ENCODE data around the gene CYB5D1.
"Not testable (repeated sequence)": the region's sequence is repeated elsewhere in the genome, so short reads cannot be mapped to it uniquely, and the experiment has no call there.

The CYB5D1 gene, protein sequence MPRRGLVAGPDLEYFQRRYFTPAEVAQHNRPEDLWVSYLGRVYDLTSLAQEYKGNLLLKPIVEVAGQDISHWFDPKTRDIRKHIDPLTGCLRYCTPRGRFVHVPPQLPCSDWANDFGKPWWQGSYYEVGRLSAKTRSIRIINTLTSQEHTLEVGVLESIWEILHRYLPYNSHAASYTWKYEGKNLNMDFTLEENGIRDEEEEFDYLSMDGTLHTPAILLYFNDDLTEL

GRCh38 chr17:7857713-7858521, at the start of gene CYB5D1:
Gene CYB5D1, plus strand, starts transcription at chr17:7858003. Its CDS starts 132 bp downstream, at chr17:7858135.
- DNase-seq = peak; percentile 91

- no peak for DNase-seq
Measured at GRCh38 chr17:7809086-7809790, 48.6 kb upstream of the CYB5D1 start.

DNA sequence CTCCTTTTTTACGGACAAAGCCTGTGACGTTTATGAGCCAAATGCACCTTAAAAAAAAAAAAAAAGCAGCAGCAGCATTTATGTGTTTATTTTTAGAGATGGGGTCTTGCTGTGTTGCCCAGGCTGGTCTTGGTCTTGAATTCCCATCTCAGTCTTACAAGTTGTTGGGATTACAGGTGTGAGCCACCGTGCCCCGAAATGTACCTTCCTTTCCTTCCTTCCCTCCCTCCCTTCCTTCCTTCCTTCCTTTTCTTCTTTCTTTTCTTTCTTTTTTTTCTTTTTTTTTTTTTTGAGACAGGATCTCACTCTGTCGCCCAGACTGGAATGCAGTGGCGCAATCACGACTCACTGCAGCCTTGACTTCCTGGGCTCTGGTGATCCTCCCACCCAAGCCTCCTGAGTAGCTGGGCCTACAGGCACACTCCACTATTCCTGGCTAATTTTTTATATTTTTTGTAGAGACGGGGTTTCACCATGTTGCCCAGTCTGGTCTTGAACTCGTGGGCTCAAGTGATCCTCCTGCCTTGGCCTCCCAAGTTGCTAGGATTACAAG, 47.9 kb upstream of the CYB5D1 start:
- not testable (repeated sequence) for DNase-seq

- no peak for DNase-seq
Measured at GRCh38 chr17:7811251-7811650, 46.6 kb upstream of the CYB5D1 start.

- no peak for DNase-seq
Measured at GRCh38 chr17:7814969-7815368, 42.8 kb upstream of the CYB5D1 start.

DNA sequence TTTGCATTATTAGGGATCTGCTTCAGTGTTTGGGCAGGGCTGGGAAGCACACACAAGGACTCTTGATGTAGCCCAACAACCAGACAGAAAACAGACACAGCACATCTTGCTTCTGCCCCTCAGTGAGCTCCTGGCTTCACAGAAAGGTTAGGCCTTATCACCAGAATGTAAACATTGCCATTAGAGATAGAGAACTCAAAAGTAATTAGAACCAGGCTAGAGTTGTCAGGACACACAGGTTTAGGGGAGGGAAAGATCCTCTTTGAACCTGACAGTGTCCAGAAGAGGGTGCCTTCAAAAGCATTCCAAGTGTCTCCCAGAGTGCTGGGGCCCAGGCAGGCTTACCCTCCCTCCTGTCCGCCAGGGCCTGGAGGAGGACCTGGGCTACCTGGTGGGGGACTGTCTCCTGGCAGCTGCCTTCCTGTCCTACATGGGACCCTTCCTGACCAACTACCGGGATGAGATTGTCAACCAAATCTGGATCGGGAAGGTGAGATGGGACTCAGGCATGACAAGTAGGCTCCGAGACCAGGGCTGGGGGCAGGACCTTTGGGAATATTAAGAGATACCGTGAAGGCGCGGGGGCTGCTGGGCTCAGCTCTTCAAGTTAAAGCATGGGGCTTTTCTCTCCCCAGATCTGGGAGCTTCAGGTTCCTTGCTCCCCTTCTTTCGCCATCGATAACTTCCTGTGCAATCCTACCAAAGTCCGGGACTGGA, 40.7 kb upstream of the CYB5D1 start:
- DNase-seq = no peak

- no peak for DNase-seq
Measured at GRCh38 chr17:7817643-7817964, 40.2 kb upstream of the CYB5D1 start.

DNA sequence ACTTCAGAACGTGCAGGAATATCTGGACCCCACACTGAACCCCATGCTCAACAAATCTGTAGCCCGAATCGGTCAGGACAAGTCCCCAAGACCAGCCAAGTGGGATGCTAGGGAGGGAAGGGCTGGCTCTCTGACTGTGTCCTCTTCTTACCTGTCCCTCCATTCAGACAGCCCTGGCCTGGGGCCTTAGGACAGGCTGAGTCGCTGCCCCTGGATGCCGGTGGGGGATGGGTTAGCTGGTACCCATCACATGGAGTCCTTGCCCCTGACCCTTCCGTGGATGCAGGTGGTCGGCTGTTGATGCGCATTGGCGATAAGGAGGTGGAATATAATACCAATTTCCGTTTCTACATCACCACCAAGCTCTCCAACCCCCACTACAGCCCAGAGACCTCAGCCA, 39.8 kb upstream of the CYB5D1 start:
- DNase-seq = no peak

- DNase-seq = no peak
Measured at GRCh38 chr17:7818746-7819645, 38.8 kb upstream of the CYB5D1 start.

DNA sequence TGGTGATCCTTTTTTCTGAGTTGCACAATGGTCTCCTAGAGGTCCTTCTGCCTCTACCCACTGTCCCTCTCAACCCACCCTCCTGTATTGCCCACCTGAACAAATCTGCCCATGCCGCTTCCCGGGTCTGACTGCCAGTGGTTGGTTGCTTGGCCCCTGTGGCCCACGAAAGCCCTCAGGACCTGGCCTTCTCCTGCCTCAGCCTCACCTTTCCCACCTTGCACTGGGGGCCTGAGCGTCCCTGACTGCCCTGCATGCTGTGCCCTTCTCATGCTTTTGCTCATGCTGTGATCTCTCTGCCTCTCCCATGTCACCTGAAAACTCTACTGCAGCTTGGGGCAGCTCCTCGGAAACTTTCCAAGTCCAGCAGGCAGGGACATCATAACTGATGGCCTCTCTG, 37.6 kb upstream of the CYB5D1 start:
- DNase-seq = no peak

DNA sequence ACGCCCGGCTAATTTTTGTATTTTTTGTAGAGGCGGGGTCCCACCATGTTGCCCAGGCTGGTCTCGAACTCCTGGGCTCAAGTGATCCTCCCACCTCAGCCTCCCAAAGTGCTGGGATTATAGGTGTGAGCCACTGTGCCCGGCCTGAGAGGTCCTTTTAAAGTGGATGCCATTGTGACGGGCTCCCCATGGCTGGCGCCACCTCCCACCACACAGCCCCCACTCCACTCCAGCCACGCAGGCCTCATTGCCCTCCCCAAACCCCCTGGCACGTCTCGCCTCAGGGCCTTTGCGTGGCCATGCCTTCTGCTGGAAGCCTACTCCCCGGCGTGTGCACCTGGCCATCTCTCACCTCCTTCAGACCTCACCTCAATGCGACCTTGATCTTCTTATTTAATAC, 35.7 kb upstream of the CYB5D1 start:
- no peak for DNase-seq

DNA sequence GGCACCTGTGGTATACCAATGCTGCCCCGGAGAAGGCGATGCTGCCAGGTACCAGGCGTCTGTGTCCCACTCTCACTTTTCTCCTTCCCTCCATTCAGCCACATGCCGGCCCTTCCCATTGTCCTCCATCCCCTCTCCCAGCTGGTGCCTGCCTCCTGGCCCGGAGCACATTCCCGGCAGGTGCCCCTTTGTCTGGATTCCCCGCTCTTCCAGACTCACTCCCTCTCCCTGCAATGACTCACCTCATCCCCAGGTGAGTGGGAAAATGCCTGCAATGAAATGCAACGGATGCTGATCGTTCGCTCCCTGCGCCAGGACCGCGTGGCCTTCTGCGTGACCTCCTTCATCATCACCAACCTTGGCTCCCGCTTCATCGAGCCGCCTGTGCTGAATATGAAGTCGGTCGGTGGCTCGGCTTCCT, 34.2 kb upstream of the CYB5D1 start:
- no peak for DNase-seq

GRCh38 chr17:7824021-7824924, 33.5 kb upstream of the CYB5D1 start:
- no peak for DNase-seq

- DNase-seq = no peak
Measured at GRCh38 chr17:7825206-7825990, 32.4 kb upstream of the CYB5D1 start.

DNA sequence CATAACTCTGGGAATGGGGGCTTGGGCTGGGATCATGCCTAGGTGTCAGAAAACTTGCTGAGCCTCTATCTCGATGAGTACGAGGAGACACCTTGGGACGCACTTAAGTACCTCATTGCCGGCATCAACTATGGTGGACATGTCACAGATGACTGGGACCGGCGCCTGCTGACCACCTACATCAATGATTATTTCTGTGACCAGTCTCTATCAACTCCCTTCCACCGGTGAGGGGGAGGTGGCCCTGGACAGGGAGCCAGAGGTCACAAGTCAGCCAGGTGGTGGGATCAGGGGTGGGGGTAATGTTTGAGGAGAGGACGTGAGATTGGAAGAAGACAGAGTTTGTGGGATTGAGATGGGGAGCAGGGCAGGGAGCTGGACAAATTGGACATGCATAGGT, 27.2 kb upstream of the CYB5D1 start:
- DNase-seq = no peak

DNA sequence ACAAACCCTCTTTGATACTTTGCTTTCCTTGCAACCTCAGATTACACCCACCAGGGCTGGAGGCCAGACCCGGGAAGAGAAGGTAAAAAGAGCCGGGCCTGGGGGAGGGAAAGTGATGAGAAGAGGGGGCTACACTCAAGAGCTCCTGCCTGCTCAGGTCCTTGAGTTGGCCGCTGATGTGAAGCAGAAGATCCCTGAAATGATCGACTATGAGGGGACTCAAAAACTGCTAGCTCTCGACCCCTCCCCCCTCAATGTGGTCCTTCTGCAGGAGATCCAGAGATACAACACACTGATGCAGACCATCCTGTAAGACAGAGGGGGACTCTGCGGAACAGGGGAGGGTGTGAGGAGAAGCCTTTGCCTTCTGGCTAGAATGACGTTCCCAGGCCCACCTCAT, 26.6 kb upstream of the CYB5D1 start:
- no peak for DNase-seq

- DNase-seq = no peak
Measured at GRCh38 chr17:7832431-7832830, 25.4 kb upstream of the CYB5D1 start.

DNA sequence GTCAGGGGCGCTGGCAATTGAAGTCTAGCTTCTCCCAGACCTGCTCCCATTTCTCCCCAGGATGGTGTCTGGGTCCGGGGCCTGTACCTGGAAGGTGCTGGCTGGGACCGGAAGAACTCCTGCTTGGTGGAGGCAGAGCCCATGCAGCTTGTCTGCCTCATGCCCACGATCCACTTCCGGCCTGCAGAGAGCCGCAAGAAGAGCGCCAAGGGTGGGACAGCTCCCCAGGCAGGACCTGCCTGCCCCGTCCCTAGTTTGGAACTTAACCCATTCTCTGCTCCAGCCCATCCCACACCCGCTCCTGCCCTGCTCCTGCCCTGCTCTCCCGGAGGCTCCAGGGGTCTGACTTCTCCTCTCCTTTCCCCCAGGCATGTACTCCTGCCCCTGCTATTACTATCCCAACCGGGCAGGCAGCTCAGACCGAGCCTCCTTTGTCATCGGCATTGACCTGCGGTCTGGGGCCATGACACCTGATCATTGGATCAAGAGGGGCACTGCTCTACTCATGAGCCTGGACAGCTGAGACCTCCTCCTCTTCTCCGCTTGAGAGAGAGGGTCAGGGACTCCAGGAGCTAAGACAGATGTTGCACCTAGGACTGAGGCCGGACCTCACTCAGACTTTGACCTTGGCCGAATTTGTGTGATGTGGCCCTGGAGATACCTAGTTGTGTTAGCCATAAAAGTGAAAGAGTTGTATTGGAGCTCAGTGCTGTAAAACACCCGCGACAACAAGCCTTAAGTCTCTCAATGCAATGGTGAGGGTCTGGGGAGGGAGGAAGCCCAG, 24.6 kb upstream of the CYB5D1 start:
- DNase-seq = no peak
